ENCODE results near the gene ST3GAL2. TPM values are rescaled to one million over a fixed set of nuclear protein-coding genes. Genes with fewer than 3 reads are reported as not detected.

ST3GAL2 gene
- total RNA-seq, 2 experiments from 2014 or later, result 44.6 to 61.0 TPM

GRCh38 chr16:70433458-70434103 is 5.3 kb downstream of the ST3GAL2 start:
- H3K9me3 ChIP-seq (ENCODE audit: low read length), result no peaks in the 10 kb centered on the region
- ChIA-PET POLR2A (interaction anchor here (0.8 to 2.9 kb wide), 11 partner anchors 9 to 73 kb away, joined by 3 to 16 read pairs (median 4); partner anchors contain the start of gene FCSK), CTCF (ENCODE audit: unreplicated experiment) (interaction anchor here (1.2 kb wide), 1 partner anchor 10 kb away, joined by 3 read pairs; no protein-coding TSS in a partner anchor)
- H4K20me1 ChIP-seq (ENCODE audit: insufficient read depth, low read length), result no peaks in the 10 kb centered on the region
- intact Hi-C loops (cut with micrococcal nuclease; ENCODE audit: unreplicated experiment), result no loop called here
- no peaks in the 10 kb centered on the region for H3K9me2 ChIP-seq (ENCODE audit: insufficient read depth, low read length)
- peak overlapping the region; percentile 85 for H3K4me2 ChIP-seq (ENCODE audit: low read length)
- no TSS peak for BruUV-seq (replicated peaks)
- TF ChIP-seq CTCF (conservative IDR thresholded peaks at IDR 0.05; ENCODE audit: low read length), result no peak
- no peak for TF ChIP-seq EZH2phosphoT487 (IDR thresholded peaks at IDR 0.05; ENCODE audit: borderline replicate concordance, low read depth, low read length)
- H3K79me2 ChIP-seq (ENCODE audit: insufficient read depth, low read depth, low read length), result peaks cover 77% of the 10 kb centered on the region
- H3K27ac ChIP-seq (ENCODE audit: low read depth, low read length, poor library complexity, severe bottlenecking), result peak overlapping the region; percentile 100
- no peak overlapping the region for H2AFZ ChIP-seq (ENCODE audit: low read length)
- peaks cover 19% of the 10 kb centered on the region for H3K36me3 ChIP-seq (ENCODE audit: insufficient read depth, low read length)
- H3K4me1 ChIP-seq (ENCODE audit: insufficient read depth, low read length, poor library complexity, severe bottlenecking), result peaks cover 78% of the 10 kb centered on the region
- H3K4me3 ChIP-seq (ENCODE audit: low read depth, low read length, poor library complexity, severe bottlenecking), result peak overlapping the region; percentile 60
- DNase-seq (ENCODE audit: low spot score), result peak; percentile 25

DNA sequence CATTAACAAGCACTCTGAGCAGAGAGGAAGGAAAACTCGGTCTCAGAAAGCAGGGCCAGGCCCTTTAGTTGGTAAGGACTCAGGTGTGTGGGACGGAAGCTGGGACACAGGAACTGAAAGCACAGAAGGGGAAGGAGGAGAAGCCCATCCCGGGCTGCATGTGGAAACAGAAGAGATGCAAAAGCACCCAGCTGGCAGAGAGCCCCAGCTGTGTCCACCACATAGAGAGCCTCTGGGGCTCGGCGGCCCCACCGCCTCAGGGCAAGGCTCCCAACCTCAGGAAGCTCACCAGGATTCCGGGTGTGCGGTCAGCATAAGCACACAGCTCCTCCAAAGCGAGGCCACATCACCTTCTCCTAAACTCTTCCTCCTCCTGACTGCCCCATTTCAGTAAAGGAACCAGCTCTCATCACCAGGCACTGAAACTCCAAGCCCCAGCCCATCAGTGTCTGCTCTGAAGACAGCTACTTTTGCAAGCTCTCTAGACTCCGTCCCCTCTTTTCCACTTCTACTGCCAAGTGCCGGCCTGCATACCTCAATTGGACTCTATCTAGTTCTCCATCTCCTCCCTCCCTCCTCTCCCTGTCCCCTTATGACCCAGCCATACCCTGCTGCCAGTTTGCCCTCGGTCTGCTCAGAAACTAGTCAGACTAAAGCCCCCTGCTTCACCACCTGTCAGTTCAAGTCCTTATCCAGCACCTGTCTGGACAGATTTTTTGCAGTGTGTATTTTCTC is 6.0 kb downstream of the ST3GAL2 start:
- Histone ChIP-seq H3K79me2 (ENCODE audit: insufficient read depth, low read depth, low read length) (peaks cover 78% of the 10 kb centered on the region), H3K27ac (ENCODE audit: low read depth, low read length, poor library complexity, severe bottlenecking) (peak overlapping the region; percentile 100), H2AFZ (ENCODE audit: low read length) (no peak overlapping the region), H3K36me3 (ENCODE audit: insufficient read depth, low read length) (peaks cover 19% of the 10 kb centered on the region), H3K4me2 (ENCODE audit: low read length) (peak overlapping the region; percentile 85), H3K4me3 (ENCODE audit: low read depth, low read length, poor library complexity, severe bottlenecking) (peak overlapping the region; percentile 60), H4K20me1 (ENCODE audit: insufficient read depth, low read length) (no peaks in the 10 kb centered on the region), H3K9me2 (ENCODE audit: insufficient read depth, low read length) (no peaks in the 10 kb centered on the region), H3K9me3 (ENCODE audit: low read length) (no peaks in the 10 kb centered on the region), H3K4me1 (ENCODE audit: insufficient read depth, low read length, poor library complexity, severe bottlenecking) (peaks cover 85% of the 10 kb centered on the region)
- BruUV-seq (replicated peaks), result no TSS peak
- POLR2A ChIA-PET, result interaction anchor here (1.0 to 2.9 kb wide), 10 partner anchors 8 to 51 kb away, joined by 3 to 16 read pairs (median 8); partner anchors contain the start of gene FCSK
- DNase-seq (ENCODE audit: low spot score), result peak; percentile 89
- intact Hi-C loops (cut with micrococcal nuclease; ENCODE audit: unreplicated experiment), result loop anchor here (1.0 kb wide), 1 partner anchor 52 kb away; no protein-coding TSS in a partner anchor
- CTCF ChIA-PET (ENCODE audit: unreplicated experiment), result interaction anchor here (0.5 to 1.2 kb wide), 2 partner anchors 11 to 20 kb away, joined by 3 read pairs; no protein-coding TSS in a partner anchor
- TF ChIP-seq CTCF (conservative IDR thresholded peaks at IDR 0.05; ENCODE audit: low read length), result no peak
- TF ChIP-seq EZH2phosphoT487 (IDR thresholded peaks at IDR 0.05; ENCODE audit: borderline replicate concordance, low read depth, low read length), result no peak

Data from OCI-LY7 (cell line).